Liver (tissue), 9 donors: ENCODE measurements around the gene ANO8. TPM values are rescaled to one million over a fixed set of nuclear protein-coding genes. Genes with fewer than 3 reads are reported as not detected.
A peak's percentile ranks its signal among the peaks of the same experiment; 100 is the strongest.

Source experiments
- DNase-seq: peaks from one replicate; pipeline ENCODE4 v3.0.0-alpha.2; 2017; ENCODE audit warnings: low spot score
- H3K27ac ChIP-seq, 2 donors: one replicate each; pipeline ENCODE4 v1.7.0; 2013; ENCODE audit warnings: inconsistent platforms in 2 of 2, low read length in 2 of 2, control low read depth in 1 of 2, low read depth in 1 of 2, mild to moderate bottlenecking in 1 of 2
- H3K27me3 ChIP-seq, 4 donors: one replicate each; pipeline versions ENCODE4 v1.6.1 to v1.7.0; 2013; ENCODE audit warnings: low read length in 3 of 4, inconsistent platforms in 1 of 4, mild to moderate bottlenecking in 1 of 4, moderate library complexity in 1 of 4; ENCODE audit not compliant: control insufficient read depth in 4 of 4, insufficient read depth in 4 of 4
- H3K36me3 ChIP-seq, 4 donors: one replicate each; pipeline versions ENCODE4 v1.6.1 to v1.7.0; 2013; ENCODE audit warnings: low read length in 3 of 4, mild to moderate bottlenecking in 3 of 4, low read depth in 1 of 4, moderate library complexity in 1 of 4; ENCODE audit not compliant: control insufficient read depth in 4 of 4, insufficient read depth in 3 of 4
- H3K4me1 ChIP-seq, 4 donors: one replicate each; pipeline versions ENCODE4 v1.6.1 to v1.7.0; 2013; ENCODE audit warnings: low read length in 3 of 4, mild to moderate bottlenecking in 3 of 4, moderate library complexity in 1 of 4; ENCODE audit not compliant: control insufficient read depth in 4 of 4, insufficient read depth in 4 of 4
- H3K4me3 ChIP-seq, 3 donors: one replicate each; pipeline versions ENCODE4 v1.6.1 to v1.7.0; 2013; ENCODE audit warnings: low read length in 3 of 3, control low read depth in 1 of 3, low read depth in 1 of 3, mild to moderate bottlenecking in 1 of 3
- H3K9ac ChIP-seq, 2 donors: one replicate each; pipeline ENCODE4 v1.7.0; 2013; ENCODE audit warnings: low read length in 2 of 2, mild to moderate bottlenecking in 2 of 2, moderate library complexity in 2 of 2, control low read depth in 1 of 2, low read depth in 1 of 2
- H3K9me3 ChIP-seq, 4 donors: one replicate each; pipeline versions ENCODE4 v1.6.1 to v1.7.0; 2013; ENCODE audit warnings: low read length in 3 of 4; ENCODE audit not compliant: control insufficient read depth in 4 of 4
- EGR1 ChIP-seq, 2 donors: IDR thresholded peaks; 2 replicates each; pipeline ENCODE4 v1.6.1; 2016 to 2018; ENCODE audit warnings: antibody characterized with exemption in 2 of 2, low read depth in 2 of 2
- FOXA1 ChIP-seq: IDR thresholded peaks from 2 replicates; pipeline ENCODE4 v1.6.1; 2016; ENCODE audit warnings: antibody characterized with exemption
- GABPA ChIP-seq, 2 donors: IDR thresholded peaks in 1 of 2; conservative IDR thresholded peaks in 1 of 2; 2 replicates each; pipeline ENCODE4 v1.6.1; 2016; ENCODE audit warnings: antibody characterized with exemption in 2 of 2, mild to moderate bottlenecking in 1 of 2, moderate library complexity in 1 of 2
- HNF4A ChIP-seq, 2 donors: conservative IDR thresholded peaks; 2 replicates each; pipeline ENCODE4 v1.6.1; 2016; ENCODE audit warnings: antibody characterized with exemption in 2 of 2, mild to moderate bottlenecking in 2 of 2
- HNF4G ChIP-seq: IDR thresholded peaks from 2 replicates; pipeline ENCODE4 v1.6.1; 2016; ENCODE audit warnings: antibody characterized with exemption
- RXRA ChIP-seq, 2 donors: IDR thresholded peaks; 2 replicates each; pipeline ENCODE4 v1.6.1; 2017 to 2018; ENCODE audit warnings: antibody characterized with exemption in 2 of 2, mild to moderate bottlenecking in 1 of 2
- YY1 ChIP-seq: IDR thresholded peaks from 2 replicates; pipeline ENCODE4 v1.6.1; 2016; ENCODE audit warnings: antibody characterized with exemption, mild to moderate bottlenecking
- WGBS: extraction: QIAGEN DNeasy Blood & Tissue Kit; methylation state at CpG from one replicate; pipeline ENCODE4 v1.1.7; 2013; 5-methylcytosine and 5-hydroxymethylcytosine counted together
- polyA plus RNA-seq, 2 donors: library from polyadenylated mRNA; stranded (reverse) in 1 of 2; unstranded in 1 of 2; fragments of 200-250 nt in 1 of 2; fragments of >200 nt in 1 of 2; fragmentation: Nextera tagmentation in 1 of 2; extraction: Ambion mirVana in 1 of 2; gene quantifications; one replicate each; pipeline versions ENCODE4 v1.2.1 to v1.2.3, GENCODE V29; 2013 to 2015
- total RNA-seq, 2 donors: library from RNA; depleted of rRNA; stranded (reverse); fragments of >200 nt; gene quantifications; one replicate each; pipeline ENCODE4 v1.2.3, GENCODE V29; 2014
- TF ChIP-seq, protein P1 (sequence below): IDR thresholded peaks from 2 replicates; pipeline ENCODE4 v1.6.1; 2016; ENCODE audit warnings: antibody characterized with exemption, mild to moderate bottlenecking
- TF ChIP-seq, protein P2 (sequence below): IDR thresholded peaks from 2 replicates; pipeline ENCODE4 v1.6.1; 2016; ENCODE audit warnings: antibody characterized with exemption
- TF ChIP-seq, protein P3 (sequence below): fragments of 150-350 bp; IDR thresholded peaks from 2 replicates; pipeline ENCODE4 v1.5.1; 2017; ENCODE audit warnings: improper control_type of control experiment, low read depth, low read length; ENCODE audit not compliant: missing input control
- TF ChIP-seq, protein P4 (sequence below): IDR thresholded peaks from 2 replicates; pipeline ENCODE4 v1.6.1; 2016; ENCODE audit warnings: antibody characterized with exemption
- donor health status: healthy.
- donor health status: healthy.
- donor health status: healthy.
- donor health status: healthy.
- donor health status: healthy.

The ANO8 gene
- total and polyA plus RNA-seq, 4 donors = 0.75 to 5.8 (median 2.1) TPM

DNA sequence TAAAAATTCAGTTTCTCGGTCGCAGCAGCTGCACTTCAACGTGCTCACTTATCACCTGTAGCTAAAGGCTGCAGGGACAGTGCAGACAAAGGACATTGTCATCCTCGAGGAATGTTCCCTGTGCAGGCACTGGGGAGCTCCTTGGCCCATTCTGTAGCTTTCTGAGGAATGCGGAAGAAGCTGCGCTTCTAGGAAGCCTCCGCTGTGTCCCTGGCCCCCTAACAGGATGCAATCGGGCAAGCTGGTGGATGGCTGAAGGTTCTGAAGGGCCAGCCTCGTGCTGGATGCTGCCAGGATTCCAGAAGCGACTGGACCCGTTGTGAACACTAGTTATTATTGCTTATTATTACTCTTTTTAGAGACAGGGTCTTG lies 8.1 kb downstream of the ANO8 start:
- DNase-seq = no peak
- no peak overlapping the region for H3K27ac ChIP-seq
- H3K27me3 ChIP-seq = no peaks in the 10 kb centered on the region
- 94% methylated on average over 11 of the region's 11 CpGs for WGBS
- no peak overlapping the region for H3K9ac ChIP-seq
- TF ChIP-seq GABPA (IDR thresholded peaks at IDR 0.05 in 1 of 2, conservative IDR thresholded peaks at IDR 0.05 in 1 of 2) (no peak), RXRA (IDR thresholded peaks at IDR 0.05) (no peak), YY1 (no peak), FOXA1 (no peak)
- TF ChIP-seq, protein P1, sequence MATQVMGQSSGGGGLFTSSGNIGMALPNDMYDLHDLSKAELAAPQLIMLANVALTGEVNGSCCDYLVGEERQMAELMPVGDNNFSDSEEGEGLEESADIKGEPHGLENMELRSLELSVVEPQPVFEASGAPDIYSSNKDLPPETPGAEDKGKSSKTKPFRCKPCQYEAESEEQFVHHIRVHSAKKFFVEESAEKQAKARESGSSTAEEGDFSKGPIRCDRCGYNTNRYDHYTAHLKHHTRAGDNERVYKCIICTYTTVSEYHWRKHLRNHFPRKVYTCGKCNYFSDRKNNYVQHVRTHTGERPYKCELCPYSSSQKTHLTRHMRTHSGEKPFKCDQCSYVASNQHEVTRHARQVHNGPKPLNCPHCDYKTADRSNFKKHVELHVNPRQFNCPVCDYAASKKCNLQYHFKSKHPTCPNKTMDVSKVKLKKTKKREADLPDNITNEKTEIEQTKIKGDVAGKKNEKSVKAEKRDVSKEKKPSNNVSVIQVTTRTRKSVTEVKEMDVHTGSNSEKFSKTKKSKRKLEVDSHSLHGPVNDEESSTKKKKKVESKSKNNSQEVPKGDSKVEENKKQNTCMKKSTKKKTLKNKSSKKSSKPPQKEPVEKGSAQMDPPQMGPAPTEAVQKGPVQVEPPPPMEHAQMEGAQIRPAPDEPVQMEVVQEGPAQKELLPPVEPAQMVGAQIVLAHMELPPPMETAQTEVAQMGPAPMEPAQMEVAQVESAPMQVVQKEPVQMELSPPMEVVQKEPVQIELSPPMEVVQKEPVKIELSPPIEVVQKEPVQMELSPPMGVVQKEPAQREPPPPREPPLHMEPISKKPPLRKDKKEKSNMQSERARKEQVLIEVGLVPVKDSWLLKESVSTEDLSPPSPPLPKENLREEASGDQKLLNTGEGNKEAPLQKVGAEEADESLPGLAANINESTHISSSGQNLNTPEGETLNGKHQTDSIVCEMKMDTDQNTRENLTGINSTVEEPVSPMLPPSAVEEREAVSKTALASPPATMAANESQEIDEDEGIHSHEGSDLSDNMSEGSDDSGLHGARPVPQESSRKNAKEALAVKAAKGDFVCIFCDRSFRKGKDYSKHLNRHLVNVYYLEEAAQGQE = no peak
- TF ChIP-seq, protein P2, sequence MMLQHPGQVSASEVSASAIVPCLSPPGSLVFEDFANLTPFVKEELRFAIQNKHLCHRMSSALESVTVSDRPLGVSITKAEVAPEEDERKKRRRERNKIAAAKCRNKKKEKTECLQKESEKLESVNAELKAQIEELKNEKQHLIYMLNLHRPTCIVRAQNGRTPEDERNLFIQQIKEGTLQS = no peak
- TF ChIP-seq, protein P3, sequence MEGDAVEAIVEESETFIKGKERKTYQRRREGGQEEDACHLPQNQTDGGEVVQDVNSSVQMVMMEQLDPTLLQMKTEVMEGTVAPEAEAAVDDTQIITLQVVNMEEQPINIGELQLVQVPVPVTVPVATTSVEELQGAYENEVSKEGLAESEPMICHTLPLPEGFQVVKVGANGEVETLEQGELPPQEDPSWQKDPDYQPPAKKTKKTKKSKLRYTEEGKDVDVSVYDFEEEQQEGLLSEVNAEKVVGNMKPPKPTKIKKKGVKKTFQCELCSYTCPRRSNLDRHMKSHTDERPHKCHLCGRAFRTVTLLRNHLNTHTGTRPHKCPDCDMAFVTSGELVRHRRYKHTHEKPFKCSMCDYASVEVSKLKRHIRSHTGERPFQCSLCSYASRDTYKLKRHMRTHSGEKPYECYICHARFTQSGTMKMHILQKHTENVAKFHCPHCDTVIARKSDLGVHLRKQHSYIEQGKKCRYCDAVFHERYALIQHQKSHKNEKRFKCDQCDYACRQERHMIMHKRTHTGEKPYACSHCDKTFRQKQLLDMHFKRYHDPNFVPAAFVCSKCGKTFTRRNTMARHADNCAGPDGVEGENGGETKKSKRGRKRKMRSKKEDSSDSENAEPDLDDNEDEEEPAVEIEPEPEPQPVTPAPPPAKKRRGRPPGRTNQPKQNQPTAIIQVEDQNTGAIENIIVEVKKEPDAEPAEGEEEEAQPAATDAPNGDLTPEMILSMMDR = no peak
- TF ChIP-seq, protein P4, sequence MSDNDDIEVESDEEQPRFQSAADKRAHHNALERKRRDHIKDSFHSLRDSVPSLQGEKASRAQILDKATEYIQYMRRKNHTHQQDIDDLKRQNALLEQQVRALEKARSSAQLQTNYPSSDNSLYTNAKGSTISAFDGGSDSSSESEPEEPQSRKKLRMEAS = no peak
- H3K4me1 ChIP-seq = peaks cover 12 to 23% (median 14%) of the 10 kb centered on the region in 4 donors
- peaks cover 0 to 5% (median 0%) of the 10 kb centered on the region in 4 donors for H3K36me3 ChIP-seq
- no peaks in the 10 kb centered on the region for H3K9me3 ChIP-seq
- H3K4me3 ChIP-seq = no peak overlapping the region

DNA sequence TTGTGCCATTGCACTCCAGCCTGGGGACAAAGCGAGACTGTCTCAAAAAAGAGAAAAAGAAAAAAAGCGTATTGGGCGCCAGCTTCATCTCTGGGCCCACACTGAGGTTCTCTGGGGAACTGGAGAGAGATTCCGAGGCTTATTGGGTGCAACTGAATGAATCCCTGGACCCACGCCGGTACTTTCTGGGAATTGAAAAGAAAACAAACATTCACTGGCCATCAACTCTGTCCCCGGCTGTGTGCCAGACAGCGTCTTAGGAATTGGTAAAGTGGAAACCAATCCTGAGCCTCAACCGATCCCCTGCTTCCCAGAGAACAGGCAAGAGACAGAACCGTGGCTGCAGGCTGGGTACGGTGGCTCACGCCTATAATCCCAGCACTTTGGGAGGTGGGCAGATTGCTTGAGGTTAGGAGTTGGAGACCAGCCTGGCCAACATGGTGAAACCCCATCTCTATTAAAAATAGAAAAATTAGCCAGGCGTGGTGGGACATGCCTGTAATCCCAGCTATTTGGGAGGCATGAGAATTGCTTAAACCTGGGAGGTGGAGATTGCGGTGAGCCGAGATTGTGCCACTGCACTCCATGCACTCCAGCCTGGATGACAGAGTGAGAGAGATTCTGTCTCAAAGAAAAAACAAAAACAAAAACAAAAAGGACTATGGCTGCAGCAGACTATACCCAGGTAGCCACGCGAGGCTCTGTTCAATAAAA lies 8.6 kb downstream of the ANO8 start:
- TF ChIP-seq EGR1 (IDR thresholded peaks at IDR 0.05; ENCODE audit: low read depth in 2 of 2) (no peak), HNF4G (no peak), RXRA (IDR thresholded peaks at IDR 0.05) (peak; percentile 14 to 34), HNF4A (conservative IDR thresholded peaks at IDR 0.05) (peak; percentile 41 to 45)
- no peaks in the 10 kb centered on the region for H3K9me3 ChIP-seq
- no peak overlapping the region for H3K4me3 ChIP-seq
- no peak overlapping the region for H3K27ac ChIP-seq
- no peaks in the 10 kb centered on the region for H3K27me3 ChIP-seq
- DNase-seq = no peak
- H3K9ac ChIP-seq = no peak overlapping the region
- H3K36me3 ChIP-seq = peaks cover 0 to 7% (median 0%) of the 10 kb centered on the region in 4 donors
- peaks cover 12 to 23% (median 14%) of the 10 kb centered on the region in 4 donors for H3K4me1 ChIP-seq
- WGBS = 55% methylated on average over 17 of the region's 17 CpGs
